Vagina (tissue), 2 donors: ENCODE measurements around the gene C1QC.

Experiments used
- POLR2A ChIP-seq, 2 donors: fragments of 450-650 bp; IDR thresholded peaks; one replicate each; pipeline ENCODE4 v1.6.1; 2017; ENCODE audit warnings: antibody characterized with exemption in 2 of 2, mild to moderate bottlenecking in 2 of 2, moderate library complexity in 2 of 2
- POLR2AphosphoS5 ChIP-seq, 2 donors: sonication (generic); formaldehyde crosslinking; IDR thresholded peaks; one replicate each; pipeline ENCODE4 v1.9.0; 2017; ENCODE audit warnings: antibody characterized with exemption in 2 of 2, mild to moderate bottlenecking in 2 of 2, low read depth in 1 of 2; ENCODE audit not compliant: insufficient read depth in 1 of 2

DNA sequence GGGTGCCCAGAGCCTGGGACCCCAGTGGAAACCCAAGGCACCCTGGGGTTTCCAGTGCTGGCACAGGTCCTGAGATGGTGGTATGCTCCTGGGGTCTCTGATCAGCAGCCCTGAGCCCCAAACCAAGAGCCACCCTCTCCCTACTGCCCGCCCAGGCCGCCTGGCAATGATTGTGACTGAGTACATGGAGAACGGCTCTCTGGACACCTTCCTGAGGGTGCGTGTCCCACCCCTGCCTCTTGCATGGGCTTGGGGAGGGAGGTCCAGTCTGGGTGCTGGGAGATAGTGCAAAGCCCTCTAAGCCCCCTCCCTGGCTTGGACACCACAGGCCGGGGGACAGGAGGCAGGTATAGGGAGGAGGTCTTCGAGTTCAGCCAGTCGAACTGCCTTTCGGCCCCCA is 45.4 kb upstream of the C1QC start:
- TF ChIP-seq POLR2A (IDR thresholded peaks at IDR 0.05) (no peak), POLR2AphosphoS5 (IDR thresholded peaks at IDR 0.05; ENCODE audit: insufficient read depth in 1 of 2, low read depth in 1 of 2) (no peak)
